GM18867 (cell line): ENCODE results near the gene CA9.
"Not testable (repeated sequence)": the region's sequence is repeated elsewhere in the genome, so short reads cannot be mapped to it uniquely, and the experiment has no call there.

Source experiments
- ATAC-seq: cut with Tn5 transposase; IDR thresholded peaks from one replicate; pipeline ENCODE4 v1.9.1; 2021; ENCODE audit warnings: mild to moderate bottlenecking, moderate library complexity; ENCODE audit not compliant: unreplicated experiment

Gene CA9

DNA sequence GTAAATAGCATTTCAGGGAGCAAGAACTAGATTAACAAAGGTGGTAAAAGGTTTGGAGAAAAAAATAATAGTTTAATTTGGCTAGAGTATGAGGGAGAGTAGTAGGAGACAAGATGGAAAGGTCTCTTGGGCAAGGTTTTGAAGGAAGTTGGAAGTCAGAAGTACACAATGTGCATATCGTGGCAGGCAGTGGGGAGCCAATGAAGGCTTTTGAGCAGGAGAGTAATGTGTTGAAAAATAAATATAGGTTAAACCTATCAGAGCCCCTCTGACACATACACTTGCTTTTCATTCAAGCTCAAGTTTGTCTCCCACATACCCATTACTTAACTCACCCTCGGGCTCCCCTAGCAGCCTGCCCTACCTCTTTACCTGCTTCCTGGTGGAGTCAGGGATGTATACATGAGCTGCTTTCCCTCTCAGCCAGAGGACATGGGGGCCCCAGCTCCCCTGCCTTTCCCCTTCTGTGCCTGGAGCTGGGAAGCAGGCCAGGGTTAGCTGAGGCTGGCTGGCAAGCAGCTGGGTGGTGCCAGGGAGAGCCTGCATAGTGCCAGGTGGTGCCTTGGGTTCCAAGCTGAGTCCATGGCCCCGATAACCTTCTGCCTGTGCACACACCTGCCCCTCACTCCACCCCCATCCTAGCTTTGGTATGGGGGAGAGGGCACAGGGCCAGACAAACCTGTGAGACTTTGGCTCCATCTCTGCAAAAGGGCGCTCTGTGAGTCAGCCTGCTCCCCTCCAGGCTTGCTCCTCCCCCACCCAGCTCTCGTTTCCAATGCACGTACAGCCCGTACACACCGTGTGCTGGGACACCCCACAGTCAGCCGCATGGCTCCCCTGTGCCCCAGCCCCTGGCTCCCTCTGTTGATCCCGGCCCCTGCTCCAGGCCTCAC is at the start of gene CA9:
TSS of gene CA9 (plus strand) at position 797 of the 893 bp plus-strand sequence. CDS start at position 829, 32 bp downstream.
- ATAC-seq = no peak

DNA sequence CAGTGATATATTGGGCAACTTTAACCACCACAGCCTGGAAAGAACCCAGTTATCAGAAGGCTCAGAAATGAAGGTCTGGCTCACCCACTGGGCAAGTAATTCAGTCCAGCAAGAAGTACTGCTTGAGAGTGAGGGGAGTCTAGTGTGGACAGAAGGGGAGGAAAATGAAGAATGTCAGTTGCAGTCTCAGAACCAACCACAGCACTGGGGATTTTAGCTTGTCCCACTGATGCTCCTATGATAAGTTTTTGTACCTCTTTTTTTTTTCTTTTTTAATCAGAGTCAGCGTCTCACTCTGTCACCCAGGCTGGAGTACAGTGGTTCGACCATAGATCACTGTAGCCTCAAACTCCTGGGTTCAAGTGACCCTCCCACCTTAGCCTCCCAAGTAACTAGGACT is 46.2 kb upstream of the CA9 start:
- ATAC-seq = no peak

- ATAC-seq = no peak
These were observed 45.2 kb upstream of the CA9 start for GRCh38 chr9:35628389-35628991.

DNA sequence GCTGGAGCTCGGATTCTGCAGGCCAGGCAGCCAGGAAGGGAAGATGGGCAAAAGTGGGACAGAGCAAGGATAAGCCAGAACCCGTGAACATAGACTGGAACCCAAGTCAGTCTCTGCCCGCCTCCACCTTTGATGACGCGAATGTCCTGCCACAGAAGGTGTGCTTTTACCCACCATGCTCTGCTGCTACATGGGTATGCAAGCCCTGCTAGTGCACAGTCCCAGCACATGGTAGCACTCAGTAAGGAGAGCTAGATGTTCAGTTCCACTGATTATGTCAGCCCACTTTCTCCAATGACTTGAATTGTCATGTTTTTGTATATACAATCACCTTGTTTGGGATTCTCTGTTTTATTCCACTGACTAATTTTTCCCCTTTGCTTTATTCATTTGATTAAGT is 44.1 kb upstream of the CA9 start:
- no peak for ATAC-seq

DNA sequence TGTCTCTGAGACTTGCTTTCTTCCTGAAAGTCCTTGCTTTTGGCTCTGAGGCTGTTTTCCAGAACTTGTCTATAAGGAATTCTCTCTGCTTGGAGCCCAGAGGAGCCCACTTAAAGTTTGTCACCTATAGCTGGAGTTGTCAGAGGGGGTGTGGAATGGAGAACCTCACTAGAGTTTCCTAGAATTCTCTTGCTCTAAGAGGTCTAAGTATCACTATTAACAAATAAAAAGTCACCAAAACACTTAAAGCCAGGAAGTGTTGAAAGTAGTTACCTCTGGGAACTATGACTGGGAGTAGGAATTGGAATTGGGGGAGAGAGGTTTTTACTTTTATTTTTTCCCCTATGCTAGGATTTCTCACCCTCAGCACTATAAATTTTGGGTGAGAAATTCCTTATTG is 38.0 kb upstream of the CA9 start:
- ATAC-seq = no peak

GRCh38 chr9:35636135-35636876 is 37.4 kb upstream of the CA9 start:
- no peak for ATAC-seq

GRCh38 chr9:35636877-35637246 is 36.9 kb upstream of the CA9 start:
- not testable (repeated sequence) for ATAC-seq

DNA sequence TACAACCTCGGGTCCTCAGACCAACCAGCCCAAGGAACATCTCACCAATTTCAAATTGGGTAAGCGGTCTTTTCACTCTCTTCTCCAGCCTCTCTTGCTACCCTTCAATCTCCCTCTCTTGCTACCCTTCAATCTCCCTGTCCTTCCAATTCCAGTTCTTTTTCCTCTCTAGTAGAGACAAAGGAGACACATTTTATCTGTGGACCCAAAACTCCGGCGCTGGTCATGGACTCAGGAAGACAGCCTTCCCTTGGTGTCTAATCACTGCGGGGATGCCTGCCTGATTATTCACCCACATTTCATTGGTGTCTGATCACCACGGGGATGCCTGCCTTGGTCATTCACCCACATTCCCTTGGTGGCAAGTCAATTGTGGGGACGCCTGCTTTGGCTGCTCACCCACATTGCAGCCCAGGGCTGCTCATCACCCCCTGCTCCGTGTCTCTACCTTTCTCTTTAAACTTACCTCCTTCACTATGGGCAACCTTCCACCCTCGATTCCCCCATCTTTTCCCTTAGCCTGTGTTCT is 36.2 kb upstream of the CA9 start:
- ATAC-seq = not testable (repeated sequence)

GRCh38 chr9:35638751-35639150 is 35.0 kb upstream of the CA9 start:
- ATAC-seq = not testable (repeated sequence)

GRCh38 chr9:35639225-35639624 is 34.5 kb upstream of the CA9 start:
- ATAC-seq = not testable (repeated sequence)

DNA sequence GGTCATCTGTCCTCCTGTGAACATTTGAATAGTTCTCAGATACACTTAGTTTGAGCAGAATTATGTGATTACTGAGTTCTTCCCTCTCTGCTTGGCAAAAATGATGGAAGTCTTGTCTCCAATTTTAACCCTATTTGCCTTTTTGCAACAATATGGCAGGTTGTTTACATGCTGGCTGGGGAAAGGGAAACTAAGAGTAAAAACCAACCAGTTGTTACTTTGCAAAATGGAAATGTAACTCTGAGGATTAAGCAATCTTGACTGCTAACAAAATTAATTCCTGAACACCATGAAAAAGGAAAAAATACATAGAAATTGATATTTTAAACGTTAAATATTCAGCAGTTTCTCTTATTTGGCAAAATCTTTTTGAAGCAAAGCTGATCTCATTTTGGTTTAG is 34.1 kb upstream of the CA9 start:
- no peak for ATAC-seq

GRCh38 chr9:35640431-35640830 is 33.3 kb upstream of the CA9 start:
- not testable (repeated sequence) for ATAC-seq

DNA sequence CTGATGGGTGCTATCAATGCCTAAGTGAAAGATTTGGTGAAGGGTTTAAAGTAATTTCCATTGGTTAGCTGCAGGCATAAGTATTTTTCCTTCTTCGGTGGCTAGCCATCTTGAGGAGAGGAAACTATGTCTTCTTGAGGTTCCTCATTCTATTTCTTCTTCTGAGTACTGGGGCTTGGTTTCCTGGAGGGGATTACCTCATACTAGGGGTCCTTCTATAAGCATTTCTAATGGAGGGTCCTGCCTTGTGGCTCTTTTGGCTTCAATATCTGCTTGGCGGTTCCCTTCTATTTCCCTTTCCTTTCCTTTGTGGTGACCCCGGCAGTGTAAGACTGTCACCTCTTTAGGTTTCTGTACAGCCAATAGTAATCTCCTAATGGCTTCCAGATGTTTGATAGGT is 32.2 kb upstream of the CA9 start:
- ATAC-seq = not testable (repeated sequence)

DNA sequence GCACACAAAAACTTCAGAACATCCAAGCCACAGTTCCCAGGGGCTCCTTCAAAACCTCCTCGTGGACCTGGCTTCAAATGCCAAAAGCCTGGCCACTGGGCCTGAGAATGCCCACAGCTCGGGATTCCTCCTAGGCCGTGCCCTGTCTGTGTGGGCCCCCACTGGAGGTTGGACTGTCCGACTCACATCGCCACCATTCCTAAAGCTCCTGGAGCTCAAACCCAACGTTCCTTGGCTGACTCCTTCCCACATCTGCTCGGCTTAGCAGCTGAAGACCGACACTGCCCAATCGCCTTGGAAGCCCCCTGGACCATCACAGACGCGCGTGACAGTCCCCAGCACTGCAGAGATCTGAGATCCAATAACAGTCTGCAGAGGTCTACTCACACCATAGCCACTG is 30.7 kb upstream of the CA9 start:
- no peak for ATAC-seq

- not testable (repeated sequence) for ATAC-seq
These were observed 28.0 kb upstream of the CA9 start for GRCh38 chr9:35645736-35646135.

GRCh38 chr9:35646153-35646532 is 27.6 kb upstream of the CA9 start:
- ATAC-seq = no peak

DNA sequence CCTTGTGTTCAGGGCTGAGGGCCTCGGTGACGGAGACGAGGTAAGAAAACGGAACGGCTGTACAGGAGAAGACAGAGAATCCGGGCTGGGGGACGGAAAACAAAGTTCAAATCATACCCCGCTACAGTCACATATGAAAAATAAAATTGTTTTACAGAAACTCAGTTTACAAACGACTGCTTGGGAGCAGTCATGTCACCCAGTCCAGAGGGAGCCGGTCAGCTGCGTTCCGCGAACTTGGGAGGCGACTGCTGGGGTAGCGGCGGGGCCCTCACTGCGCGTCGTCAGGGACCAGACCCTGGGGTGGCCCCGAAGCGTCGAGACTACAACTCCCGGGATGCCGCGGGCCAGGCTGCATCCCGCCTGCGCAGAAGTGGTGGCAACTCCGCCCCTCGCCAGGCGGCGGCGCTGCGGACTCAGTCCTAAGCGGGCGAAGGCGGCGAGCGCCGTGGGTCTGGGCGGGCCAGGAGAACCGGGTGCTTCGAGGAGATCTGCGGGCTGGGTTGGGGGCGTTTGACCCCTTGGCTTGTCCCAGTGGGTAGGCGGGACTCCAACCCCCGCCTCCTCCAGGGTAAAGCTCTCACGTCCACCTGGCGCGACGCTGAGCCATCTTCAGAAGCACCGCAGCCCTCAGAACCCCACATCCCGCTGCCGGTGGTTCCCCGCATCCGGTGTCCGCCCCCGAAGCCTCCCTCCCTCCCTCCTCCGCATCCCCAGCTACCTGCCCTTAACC is 27.0 kb upstream of the CA9 start:
- peak; percentile 87 for ATAC-seq

DNA sequence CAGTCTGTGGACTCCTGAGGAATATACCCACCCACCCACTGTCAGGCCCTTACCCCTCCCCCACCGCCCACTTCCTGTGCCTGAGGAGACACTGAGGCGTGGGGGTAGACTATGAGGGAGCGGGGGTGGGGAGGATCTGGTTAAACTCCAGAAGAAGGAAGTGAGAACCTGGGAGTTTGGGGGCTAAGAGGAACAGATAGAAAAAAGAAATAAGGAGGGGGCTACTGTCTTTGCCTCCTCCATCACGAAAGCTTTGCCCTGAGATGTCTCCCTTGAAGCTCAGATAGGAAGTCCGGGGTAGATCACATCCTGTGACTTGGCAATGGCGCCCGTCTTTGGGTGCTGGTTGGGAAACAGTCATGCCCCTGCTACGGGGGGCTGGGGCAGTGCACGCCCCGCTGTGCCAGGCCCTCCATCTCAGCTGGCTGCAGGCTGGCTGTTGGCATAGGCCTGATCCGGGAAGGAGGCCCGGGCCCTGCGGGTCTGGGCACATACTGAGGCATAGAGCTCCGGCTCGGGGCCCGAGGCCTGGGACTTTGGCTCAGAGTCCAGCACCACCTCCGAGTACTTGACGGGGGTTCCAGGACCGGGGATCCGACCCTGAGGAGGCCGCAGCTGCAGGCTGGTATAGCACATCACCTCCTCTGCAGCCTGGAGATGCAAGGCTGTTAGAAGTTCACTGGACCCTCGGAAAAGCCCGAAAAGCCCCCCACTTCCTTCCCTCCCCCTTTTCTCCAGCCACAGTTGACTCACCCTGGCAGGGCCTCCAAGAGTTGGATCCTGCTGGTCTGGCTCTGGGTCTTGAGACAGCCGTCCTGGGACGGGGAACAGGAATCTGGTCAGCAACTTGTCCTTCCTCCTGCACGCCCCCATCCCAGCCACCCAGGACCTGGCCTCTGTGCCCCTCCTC is 24.0 kb upstream of the CA9 start:
- ATAC-seq = no peak

GRCh38 chr9:35650341-35651158 is 23.2 kb upstream of the CA9 start, which contains the start of gene SIT1:
Gene SIT1 (minus strand): TSS chr9:35650931. CDS start chr9:35650853, 78 bp downstream.
- ATAC-seq = no peak
